ENCODE results near the gene KIF9. TPM values are rescaled to one million over a fixed set of nuclear protein-coding genes. Genes with fewer than 3 reads are reported as not detected.
A peak's percentile ranks its signal among the peaks of the same experiment; 100 is the strongest.

Gene KIF9
- total RNA-seq, 6 donors from 2014 or later: 4.7 to 27.0 (median 11.3) TPM

DNA sequence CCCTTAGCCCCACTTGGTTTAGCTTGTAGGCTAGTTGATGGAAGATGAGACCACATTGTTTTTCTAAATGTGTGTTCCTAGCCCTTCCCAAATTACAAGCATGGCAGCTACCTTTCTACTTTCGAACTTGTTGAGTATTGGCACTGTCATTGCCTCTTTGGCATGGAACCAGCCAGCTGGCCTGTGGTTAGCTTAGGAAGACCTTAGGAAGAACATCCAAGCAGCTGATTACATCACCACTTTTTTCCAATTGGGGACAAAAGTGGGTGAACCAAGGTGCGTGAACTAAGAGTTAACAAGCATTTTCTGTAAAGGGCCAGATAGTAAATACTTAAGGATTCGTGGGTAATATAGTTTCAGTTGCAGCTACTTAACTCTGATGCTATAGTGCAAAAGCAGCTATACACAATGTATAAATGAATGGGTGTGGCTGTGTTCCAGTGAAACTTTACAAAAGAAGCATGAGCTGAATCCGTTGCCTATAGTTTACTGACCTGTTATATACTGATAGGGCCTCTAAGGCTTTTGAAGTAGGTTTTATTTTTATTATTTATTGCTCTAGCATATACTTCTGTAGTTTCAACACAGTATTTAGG, 8.7 kb upstream of the KIF9 start:
- TF ChIP-seq, protein P1, sequence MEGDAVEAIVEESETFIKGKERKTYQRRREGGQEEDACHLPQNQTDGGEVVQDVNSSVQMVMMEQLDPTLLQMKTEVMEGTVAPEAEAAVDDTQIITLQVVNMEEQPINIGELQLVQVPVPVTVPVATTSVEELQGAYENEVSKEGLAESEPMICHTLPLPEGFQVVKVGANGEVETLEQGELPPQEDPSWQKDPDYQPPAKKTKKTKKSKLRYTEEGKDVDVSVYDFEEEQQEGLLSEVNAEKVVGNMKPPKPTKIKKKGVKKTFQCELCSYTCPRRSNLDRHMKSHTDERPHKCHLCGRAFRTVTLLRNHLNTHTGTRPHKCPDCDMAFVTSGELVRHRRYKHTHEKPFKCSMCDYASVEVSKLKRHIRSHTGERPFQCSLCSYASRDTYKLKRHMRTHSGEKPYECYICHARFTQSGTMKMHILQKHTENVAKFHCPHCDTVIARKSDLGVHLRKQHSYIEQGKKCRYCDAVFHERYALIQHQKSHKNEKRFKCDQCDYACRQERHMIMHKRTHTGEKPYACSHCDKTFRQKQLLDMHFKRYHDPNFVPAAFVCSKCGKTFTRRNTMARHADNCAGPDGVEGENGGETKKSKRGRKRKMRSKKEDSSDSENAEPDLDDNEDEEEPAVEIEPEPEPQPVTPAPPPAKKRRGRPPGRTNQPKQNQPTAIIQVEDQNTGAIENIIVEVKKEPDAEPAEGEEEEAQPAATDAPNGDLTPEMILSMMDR (IDR thresholded peaks at IDR 0.05): no peak
- TF ChIP-seq EP300 (IDR thresholded peaks at IDR 0.05) (no peak), POLR2A (IDR thresholded peaks at IDR 0.05) (no peak), POLR2AphosphoS5 (IDR thresholded peaks at IDR 0.05) (no peak)
- Histone ChIP-seq H3K9me3 (no peaks in the 10 kb centered on the region), H3K27me3 (no peaks in the 10 kb centered on the region), H3K4me3 (no peak overlapping the region), H3K36me3 (peaks cover 0 to 27% (median 6%) of the 10 kb centered on the region in 4 donors), H3K27ac (no peak overlapping the region), H3K4me1 (peaks cover 0 to 19% (median 7%) of the 10 kb centered on the region in 4 donors)
- no peak for ATAC-seq (ENCODE audit: low FRiP score in 2 of 2)
- WGBS, 2 donors: 78 to 88% methylated on average over 4 of the region's 4 CpGs
- no peak for DNase-seq

DNA sequence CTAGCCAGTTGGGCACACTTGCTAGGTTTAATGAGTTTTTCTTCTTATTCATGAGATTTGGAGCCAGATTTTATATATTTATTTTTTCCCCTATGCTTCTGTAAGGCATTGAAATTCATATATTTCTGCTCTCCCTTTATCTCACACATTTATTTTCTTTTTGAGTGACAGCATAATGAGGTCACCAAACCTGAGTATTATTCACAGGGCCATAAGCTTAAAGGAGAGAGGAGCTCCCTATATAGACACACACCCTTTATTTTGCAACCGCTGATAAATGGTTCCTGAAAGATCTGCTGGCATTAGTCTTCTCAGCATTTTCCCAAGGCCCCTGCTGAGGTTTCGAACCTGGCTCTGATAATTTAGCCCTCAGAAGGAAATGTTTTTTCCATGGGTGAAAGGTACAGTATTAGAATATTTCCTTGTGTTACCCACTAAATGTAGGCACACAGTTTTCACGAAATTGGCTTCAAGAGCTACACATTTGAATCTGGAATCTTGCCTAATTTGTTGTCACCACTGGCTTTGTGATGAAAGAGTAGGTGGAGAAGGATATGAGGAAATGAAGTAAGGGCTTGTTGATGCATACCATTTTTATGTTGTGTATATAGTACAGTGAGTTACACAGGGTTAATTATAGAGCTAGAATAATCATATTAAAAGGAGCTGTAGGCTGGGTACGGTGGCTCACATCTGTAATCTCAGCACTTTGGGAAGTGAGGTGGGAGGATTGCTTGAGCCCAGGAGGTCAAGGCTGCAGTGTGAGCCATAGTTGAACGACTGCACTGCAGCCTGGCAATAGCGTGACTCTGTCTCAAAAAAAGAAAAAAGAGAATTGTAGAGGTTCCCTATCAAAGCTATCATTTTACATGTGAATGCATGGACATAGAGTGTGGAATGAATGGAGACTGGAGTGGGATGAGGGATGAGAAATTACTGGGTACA, 6.6 kb upstream of the KIF9 start:
- 57 to 73% methylated on average over 6 of the region's 6 CpGs for WGBS, 2 donors
- H3K27ac ChIP-seq: peak overlapping the region in 1 of 4 donors; percentile 25
- TF ChIP-seq POLR2A (IDR thresholded peaks at IDR 0.05) (no peak), EP300 (IDR thresholded peaks at IDR 0.05) (no peak), POLR2AphosphoS5 (IDR thresholded peaks at IDR 0.05) (no peak)
- TF ChIP-seq, protein P1 (IDR thresholded peaks at IDR 0.05): no peak
- no peaks in the 10 kb centered on the region for H3K27me3 ChIP-seq
- no peaks in the 10 kb centered on the region for H3K9me3 ChIP-seq
- H3K36me3 ChIP-seq: peaks cover 0 to 27% (median 6%) of the 10 kb centered on the region in 4 donors
- ATAC-seq (ENCODE audit: low FRiP score in 2 of 2) (no peak), DNase-seq (no peak)
- H3K4me1 ChIP-seq: peaks cover 8 to 31% (median 20%) of the 10 kb centered on the region in 4 donors
- H3K4me3 ChIP-seq: no peak overlapping the region

DNA sequence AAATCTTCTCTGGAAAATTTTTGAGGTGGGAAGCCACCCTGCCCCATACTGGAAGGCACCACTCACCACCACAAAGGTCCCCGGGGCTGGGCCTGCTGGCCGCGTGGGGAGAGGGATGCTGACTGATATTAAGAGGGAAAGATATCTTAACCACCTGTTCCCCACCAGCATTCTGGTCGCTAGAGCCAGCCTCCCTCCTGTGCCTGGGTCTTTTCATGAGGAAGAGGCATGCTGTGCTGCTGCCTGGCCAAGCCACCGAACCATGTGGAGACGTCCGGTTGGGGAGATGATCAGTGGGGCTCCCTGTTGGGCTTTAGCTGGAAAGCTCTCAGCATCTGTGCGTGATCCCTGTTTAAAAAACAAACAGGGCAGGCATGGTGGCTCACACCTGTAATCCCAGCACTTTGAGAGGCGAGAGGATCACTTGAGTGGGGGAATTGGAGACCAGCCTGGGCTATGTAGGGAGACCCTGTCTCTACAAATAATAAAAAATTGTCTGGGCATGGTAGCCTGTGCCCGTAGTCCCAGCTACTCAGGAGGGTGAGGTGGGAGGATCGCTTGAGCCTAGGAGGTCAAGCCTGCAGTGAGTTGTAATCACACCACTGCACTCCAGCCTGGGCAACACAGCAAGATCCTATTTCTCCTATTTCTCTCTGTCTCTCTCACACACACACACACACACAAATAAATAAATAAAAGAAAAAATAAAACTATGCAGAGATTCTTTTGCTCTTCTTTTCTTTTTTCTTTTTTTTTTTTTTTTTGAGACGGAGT, 1.2 kb upstream of the KIF9 start:
- Histone ChIP-seq H3K4me3 (peak overlapping the region; percentile 65 to 97 (median 86)), H3K4me1 (peaks cover 24 to 54% (median 30%) of the 10 kb centered on the region in 4 donors), H3K27me3 (no peaks in the 10 kb centered on the region), H3K27ac (peak overlapping the region; percentile 93 to 97 (median 96)), H3K36me3 (peaks cover 0 to 17% (median 6%) of the 10 kb centered on the region in 4 donors), H3K9me3 (no peaks in the 10 kb centered on the region)
- peak in 1 of 2 donors; percentile 66 for DNase-seq
- ATAC-seq (ENCODE audit: low FRiP score in 2 of 2): no peak
- WGBS, 2 donors: 34 to 39% methylated on average over 12 of the region's 12 CpGs
- TF ChIP-seq EP300 (IDR thresholded peaks at IDR 0.05) (no peak), POLR2A (IDR thresholded peaks at IDR 0.05) (no peak), POLR2AphosphoS5 (IDR thresholded peaks at IDR 0.05) (no peak)
- TF ChIP-seq, protein P1 (IDR thresholded peaks at IDR 0.05): no peak

DNA sequence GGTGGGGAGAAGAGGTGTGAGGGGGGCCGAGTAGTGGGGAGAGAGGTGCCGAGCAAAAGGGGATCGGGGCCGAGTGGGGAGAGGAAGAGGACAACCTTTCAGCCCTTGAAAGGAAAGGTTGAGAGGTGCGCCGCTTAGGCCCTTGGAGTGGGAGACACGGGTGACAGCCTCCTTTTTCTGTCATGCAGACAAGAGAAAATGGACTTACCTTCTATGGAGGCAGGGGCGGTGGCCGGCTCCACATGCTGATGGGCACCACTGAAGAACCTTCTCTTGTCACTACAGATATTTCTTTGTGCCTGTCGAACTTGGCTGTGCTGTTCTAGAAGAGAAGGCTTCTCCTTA, 566 bp upstream of the KIF9 start:
- peaks cover 0 to 11% (median 3%) of the 10 kb centered on the region in 4 donors for H3K36me3 ChIP-seq
- no peaks in the 10 kb centered on the region for H3K27me3 ChIP-seq
- H3K27ac ChIP-seq: peak overlapping the region; percentile 93 to 97 (median 96)
- H3K9me3 ChIP-seq: no peaks in the 10 kb centered on the region
- peaks cover 24 to 50% (median 30%) of the 10 kb centered on the region in 4 donors for H3K4me1 ChIP-seq
- peak in 1 of 2 donors; percentile 29 for DNase-seq
- H3K4me3 ChIP-seq: peak overlapping the region; percentile 65 to 97 (median 86)
- TF ChIP-seq EP300 (IDR thresholded peaks at IDR 0.05) (no peak), POLR2AphosphoS5 (IDR thresholded peaks at IDR 0.05) (no peak), POLR2A (IDR thresholded peaks at IDR 0.05) (no peak)
- TF ChIP-seq, protein P1 (IDR thresholded peaks at IDR 0.05): no peak
- ATAC-seq (ENCODE audit: low FRiP score in 2 of 2): peak in 1 of 2 donors; percentile 1
- WGBS, 2 donors: 0 to 4% methylated on average over 10 of the region's 10 CpGs
